SK-N-SH treated with all-trans-retinoic acid at 6 μM for 48 hours (cell line): ENCODE measurements around the gene MAPK6.

Experiments used
- ATAC-seq: fragments of 200-7000 bp; cut with Tn5 transposase; 3 replicates; pipeline ENCODE4 v1.9.1; 2020; ENCODE audit warnings: mild to moderate bottlenecking, moderate library complexity
- ARNTL ChIP-seq: fragments of 450-650 bp; formaldehyde crosslinking; IDR thresholded peaks from 2 replicates; pipeline ENCODE4 v1.5.0; 2020; ENCODE audit warnings: low read depth, mild to moderate bottlenecking, moderate library complexity, borderline replicate concordance
- BACH2 ChIP-seq: fragments of 250-450 bp; sonication (Bioruptor Pico); IDR thresholded peaks from 2 replicates; pipeline ENCODE4 v1.9.0; 2021; ENCODE audit warnings: mild to moderate bottlenecking, borderline replicate concordance
- CSDC2 ChIP-seq: fragments of 250-450 bp; sonication (Bioruptor Pico); IDR thresholded peaks from 2 replicates; pipeline ENCODE4 v1.5.0; 2020; ENCODE audit warnings: mild to moderate bottlenecking, moderate library complexity
- GLIS3 ChIP-seq: fragments of 250-450 bp; sonication (Bioruptor Pico); IDR thresholded peaks from 2 replicates; pipeline ENCODE4 v1.5.0; 2020; ENCODE audit warnings: mild to moderate bottlenecking, moderate library complexity
- ISL1 ChIP-seq: fragments of 250-450 bp; sonication (Bioruptor Pico); IDR thresholded peaks from 2 replicates; pipeline ENCODE4 v2.1.2; 2022; ENCODE audit warnings: mild to moderate bottlenecking, moderate library complexity
- OSR1 ChIP-seq: fragments of 250-450 bp; sonication (Bioruptor Pico); IDR thresholded peaks from 2 replicates; pipeline ENCODE4 v1.8.0; 2022; ENCODE audit warnings: moderate library complexity, mild to moderate bottlenecking, inconsistent platforms
- PPARA ChIP-seq: fragments of 250-450 bp; sonication (Bioruptor Pico); IDR thresholded peaks from 2 replicates; pipeline ENCODE4 v1.5.0; 2020; ENCODE audit warnings: mild to moderate bottlenecking, borderline replicate concordance
- RARB ChIP-seq: fragments of 250-450 bp; sonication (Bioruptor Pico); IDR thresholded peaks from 2 replicates; pipeline ENCODE4 v1.8.0; 2021; ENCODE audit warnings: mild to moderate bottlenecking, moderate library complexity
- SNAI2 ChIP-seq: fragments of 250-450 bp; sonication (Bioruptor Pico); IDR thresholded peaks from 2 replicates; pipeline ENCODE4 v1.5.0; 2020; ENCODE audit warnings: mild to moderate bottlenecking, moderate library complexity
- TCF4 ChIP-seq: fragments of 250-450 bp; sonication (Bioruptor Pico); IDR thresholded peaks from 2 replicates; pipeline ENCODE4 v1.8.0; 2021; ENCODE audit warnings: mild to moderate bottlenecking, moderate library complexity, borderline replicate concordance
- TOX ChIP-seq: fragments of 250-450 bp; sonication (Bioruptor Pico); IDR thresholded peaks from 2 replicates; pipeline ENCODE4 v1.8.0; 2021; ENCODE audit warnings: mild to moderate bottlenecking, moderate library complexity, borderline replicate concordance
- ZC3H10 ChIP-seq: fragments of 250-450 bp; sonication (Bioruptor Pico); IDR thresholded peaks from 2 replicates; pipeline ENCODE4 v1.5.1; 2021; ENCODE audit warnings: mild to moderate bottlenecking, moderate library complexity
- ZFP30 ChIP-seq: fragments of 450-650 bp; formaldehyde crosslinking; IDR thresholded peaks from 2 replicates; pipeline ENCODE4 v1.5.0; 2022; ENCODE audit warnings: mild to moderate bottlenecking, moderate library complexity
- ZNF565 ChIP-seq: fragments of 450-650 bp; formaldehyde crosslinking; conservative IDR thresholded peaks from 2 replicates; pipeline ENCODE4 v1.5.0; 2020; ENCODE audit warnings: low read depth, mild to moderate bottlenecking, moderate library complexity
- ZNF70 ChIP-seq: fragments of 450-650 bp; formaldehyde crosslinking; IDR thresholded peaks from 2 replicates; pipeline ENCODE4 v1.5.0; 2020; ENCODE audit warnings: mild to moderate bottlenecking, moderate library complexity
- ZNF8 ChIP-seq: fragments of 450-650 bp; formaldehyde crosslinking; IDR thresholded peaks from 2 replicates; pipeline ENCODE4 v1.5.0; 2020; ENCODE audit warnings: mild to moderate bottlenecking, moderate library complexity
- TF ChIP-seq, protein P1 (sequence below): fragments of 250-450 bp; sonication (Bioruptor Pico); IDR thresholded peaks from 2 replicates; pipeline ENCODE4 v1.5.0; 2020; ENCODE audit warnings: mild to moderate bottlenecking, moderate library complexity
- TF ChIP-seq, protein P2 (sequence below): fragments of 250-450 bp; sonication (Bioruptor Pico); IDR thresholded peaks from 2 replicates; pipeline ENCODE4 v1.5.1; 2020; ENCODE audit warnings: low read depth, mild to moderate bottlenecking, moderate library complexity

The MAPK6 gene

GRCh38 chr15:52057996-52058395 lies 39.0 kb downstream of the MAPK6 start:
- ATAC-seq = no peak
- TF ChIP-seq ZNF70 (CRISPR knock-in tag) (no peak), ZC3H10 (CRISPR knock-in tag) (no peak), CSDC2 (CRISPR knock-in tag) (no peak), TCF4 (CRISPR knock-in tag) (no peak)

DNA sequence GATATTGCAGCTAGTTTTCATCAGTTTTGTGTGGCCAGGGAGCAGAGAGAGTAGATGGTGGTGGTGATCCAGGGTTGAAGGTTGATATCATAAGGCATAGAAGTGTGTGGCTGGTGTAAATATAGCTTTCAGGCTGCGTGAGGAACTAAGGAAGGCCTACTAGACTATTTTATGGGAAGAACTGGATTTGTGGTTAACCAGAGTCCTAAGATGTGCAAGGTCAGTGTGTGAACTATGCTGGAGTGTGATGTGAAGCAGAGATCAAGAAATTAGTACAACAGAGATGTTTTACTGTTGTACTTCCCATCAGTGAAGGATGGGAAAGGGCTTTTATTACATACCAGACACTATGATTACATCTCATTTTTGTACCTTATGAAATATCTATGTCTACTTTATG lies 41.5 kb downstream of the MAPK6 start:
- TF ChIP-seq TCF4 (CRISPR knock-in tag) (no peak), ZNF565 (CRISPR knock-in tag) (no peak), OSR1 (CRISPR knock-in tag) (no peak)
- TF ChIP-seq, protein P1, sequence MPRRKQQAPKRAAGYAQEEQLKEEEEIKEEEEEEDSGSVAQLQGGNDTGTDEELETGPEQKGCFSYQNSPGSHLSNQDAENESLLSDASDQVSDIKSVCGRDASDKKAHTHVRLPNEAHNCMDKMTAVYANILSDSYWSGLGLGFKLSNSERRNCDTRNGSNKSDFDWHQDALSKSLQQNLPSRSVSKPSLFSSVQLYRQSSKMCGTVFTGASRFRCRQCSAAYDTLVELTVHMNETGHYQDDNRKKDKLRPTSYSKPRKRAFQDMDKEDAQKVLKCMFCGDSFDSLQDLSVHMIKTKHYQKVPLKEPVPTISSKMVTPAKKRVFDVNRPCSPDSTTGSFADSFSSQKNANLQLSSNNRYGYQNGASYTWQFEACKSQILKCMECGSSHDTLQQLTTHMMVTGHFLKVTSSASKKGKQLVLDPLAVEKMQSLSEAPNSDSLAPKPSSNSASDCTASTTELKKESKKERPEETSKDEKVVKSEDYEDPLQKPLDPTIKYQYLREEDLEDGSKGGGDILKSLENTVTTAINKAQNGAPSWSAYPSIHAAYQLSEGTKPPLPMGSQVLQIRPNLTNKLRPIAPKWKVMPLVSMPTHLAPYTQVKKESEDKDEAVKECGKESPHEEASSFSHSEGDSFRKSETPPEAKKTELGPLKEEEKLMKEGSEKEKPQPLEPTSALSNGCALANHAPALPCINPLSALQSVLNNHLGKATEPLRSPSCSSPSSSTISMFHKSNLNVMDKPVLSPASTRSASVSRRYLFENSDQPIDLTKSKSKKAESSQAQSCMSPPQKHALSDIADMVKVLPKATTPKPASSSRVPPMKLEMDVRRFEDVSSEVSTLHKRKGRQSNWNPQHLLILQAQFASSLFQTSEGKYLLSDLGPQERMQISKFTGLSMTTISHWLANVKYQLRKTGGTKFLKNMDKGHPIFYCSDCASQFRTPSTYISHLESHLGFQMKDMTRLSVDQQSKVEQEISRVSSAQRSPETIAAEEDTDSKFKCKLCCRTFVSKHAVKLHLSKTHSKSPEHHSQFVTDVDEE (CRISPR knock-in tag) = no peak
- ATAC-seq = no peak

GRCh38 chr15:52066842-52067544 lies 48.0 kb downstream of the MAPK6 start:
- no peak for ATAC-seq
- TF ChIP-seq ZNF565 (CRISPR knock-in tag) (no peak), ZC3H10 (CRISPR knock-in tag) (no peak), TCF4 (CRISPR knock-in tag) (no peak), BACH2 (CRISPR knock-in tag) (no peak), PPARA (no peak), CSDC2 (CRISPR knock-in tag) (no peak), ZNF8 (no peak), ZFP30 (CRISPR knock-in tag) (no peak), SNAI2 (CRISPR knock-in tag) (no peak), ZNF70 (CRISPR knock-in tag) (no peak)
- TF ChIP-seq, protein P2, sequence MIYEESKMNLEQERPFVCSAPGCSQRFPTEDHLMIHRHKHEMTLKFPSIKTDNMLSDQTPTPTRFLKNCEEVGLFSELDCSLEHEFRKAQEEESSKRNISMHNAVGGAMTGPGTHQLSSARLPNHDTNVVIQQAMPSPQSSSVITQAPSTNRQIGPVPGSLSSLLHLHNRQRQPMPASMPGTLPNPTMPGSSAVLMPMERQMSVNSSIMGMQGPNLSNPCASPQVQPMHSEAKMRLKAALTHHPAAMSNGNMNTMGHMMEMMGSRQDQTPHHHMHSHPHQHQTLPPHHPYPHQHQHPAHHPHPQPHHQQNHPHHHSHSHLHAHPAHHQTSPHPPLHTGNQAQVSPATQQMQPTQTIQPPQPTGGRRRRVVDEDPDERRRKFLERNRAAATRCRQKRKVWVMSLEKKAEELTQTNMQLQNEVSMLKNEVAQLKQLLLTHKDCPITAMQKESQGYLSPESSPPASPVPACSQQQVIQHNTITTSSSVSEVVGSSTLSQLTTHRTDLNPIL (CRISPR knock-in tag) = no peak
- TF ChIP-seq, protein P1 (CRISPR knock-in tag) = no peak

DNA sequence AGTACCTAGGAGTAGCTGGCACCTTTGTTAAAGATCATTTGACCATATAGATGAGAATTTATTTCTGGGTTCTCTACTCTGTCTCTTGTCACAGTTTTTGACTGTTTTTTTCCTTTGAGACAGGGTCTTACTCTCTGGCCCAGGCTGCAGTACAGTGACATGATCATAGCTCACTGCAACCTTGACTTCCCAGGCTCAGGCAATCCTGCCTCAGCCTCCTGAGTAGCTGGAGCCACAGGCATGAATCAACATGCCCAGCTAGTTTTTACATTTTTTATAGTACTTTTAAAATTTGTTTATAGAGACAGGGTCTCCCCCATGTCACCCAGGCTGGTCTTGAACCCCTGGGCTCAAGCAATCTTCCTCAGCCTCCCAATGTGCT lies 48.5 kb downstream of the MAPK6 start:
- ATAC-seq = no peak; the same call in 2 of the 3 replicates
- TF ChIP-seq ARNTL (CRISPR knock-in tag) (no peak), OSR1 (CRISPR knock-in tag) (no peak), ZC3H10 (CRISPR knock-in tag) (no peak), TOX (no peak), ZNF565 (CRISPR knock-in tag) (no peak)

DNA sequence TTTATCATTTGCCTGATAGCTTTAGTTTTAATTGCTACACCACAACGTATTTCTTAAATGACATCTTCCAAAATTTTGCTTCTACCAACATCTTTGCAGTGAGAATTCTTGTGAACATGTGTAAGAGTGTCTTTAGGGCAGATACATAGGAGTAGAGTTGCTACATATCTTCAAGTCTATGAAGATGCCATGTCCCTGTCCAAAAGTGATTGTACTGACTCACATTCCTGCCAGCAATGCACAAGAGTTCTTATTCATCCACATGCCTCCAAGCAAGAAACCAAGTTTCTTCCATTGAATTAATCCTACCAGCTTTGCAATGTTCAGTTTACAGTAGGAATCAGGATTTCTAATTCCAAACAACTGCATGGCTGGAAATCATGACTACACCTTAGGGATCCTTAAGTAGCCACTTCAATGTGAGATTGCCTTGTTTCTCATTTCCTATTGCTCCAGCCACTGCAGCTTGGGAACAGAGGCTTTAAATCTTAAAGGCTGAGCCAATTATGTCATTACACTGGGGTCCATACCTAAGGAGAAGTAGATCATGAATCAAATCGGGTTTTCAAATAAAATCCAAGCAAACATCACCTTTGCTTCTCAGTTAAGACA lies 49.1 kb downstream of the MAPK6 start:
- ATAC-seq = peak; percentile 42
- TF ChIP-seq ZNF8 (no peak), GLIS3 (CRISPR knock-in tag) (no peak), ZFP30 (CRISPR knock-in tag) (no peak), ARNTL (CRISPR knock-in tag) (no peak), TOX (no peak), RARB (no peak), ISL1 (CRISPR knock-in tag) (no peak)
- TF ChIP-seq, all 23 proteins: peak for 0
